Esophagus squamous epithelium (tissue), 5 donors: ENCODE measurements around the gene TSPAN18. TPM values are rescaled to one million over a fixed set of nuclear protein-coding genes. Genes with fewer than 3 reads are reported as not detected.

Source experiments
- DNase-seq: peaks from one replicate; lab custom pipeline; 2025; lab: John Stamatoyannopoulos, UW
- H3K27ac ChIP-seq, 4 donors: fragments of 200-600 bp; sonication (generic); one replicate each; pipeline ENCODE4 v1.5.1; 2016 to 2019; ENCODE audit warnings: mild to moderate bottlenecking in 1 of 4
- H3K27me3 ChIP-seq, 4 donors: fragments of 200-600 bp; sonication (generic); 1 replicate in 3 of 4; 2 replicates in 1 of 4; pipeline versions ENCODE4 v1.5.1 to v1.6.0; 2017 to 2021; ENCODE audit warnings: antibody characterized with exemption in 1 of 4
- H3K36me3 ChIP-seq, 3 donors: fragments of 200-600 bp; sonication (generic); one replicate each; pipeline ENCODE4 v1.5.1; 2016 to 2019
- H3K4me1 ChIP-seq, 3 donors: fragments of 200-600 bp; sonication (generic); one replicate each; pipeline ENCODE4 v1.5.1; 2017 to 2019
- H3K4me3 ChIP-seq, 4 donors: fragments of 200-600 bp; sonication (generic); 1 replicate in 3 of 4; 2 replicates in 1 of 4; pipeline ENCODE4 v1.5.1; 2016 to 2019; ENCODE audit warnings: mild to moderate bottlenecking in 2 of 4, moderate library complexity in 1 of 4
- H3K9me3 ChIP-seq, 3 donors: fragments of 200-600 bp; sonication (generic); one replicate each; pipeline ENCODE4 v1.5.1; 2016 to 2019
- CTCF ChIP-seq, 6 experiments: fragments of 450-650 bp in 4 of 6; fragments of 200-600 bp in 2 of 6; sonication (generic) in 2 of 6; IDR thresholded peaks; one replicate each; pipeline ENCODE4 v1.5.1; 2016 to 2019; ENCODE audit warnings: antibody characterized with exemption in 6 of 6, mild to moderate bottlenecking in 4 of 6, moderate library complexity in 4 of 6
- POLR2A ChIP-seq, 4 donors: fragments of 450-650 bp; IDR thresholded peaks; one replicate each; pipeline ENCODE4 v1.6.1; 2017; ENCODE audit warnings: antibody characterized with exemption in 4 of 4, mild to moderate bottlenecking in 4 of 4, moderate library complexity in 3 of 4
- WGBS, 2 donors: methylation state at CpG; one replicate each; pipeline ENCODE4 v1.1.5; 2018; 5-methylcytosine and 5-hydroxymethylcytosine counted together
- intact Hi-C: fragments of 100-400 bp; cut with DNase I; formaldehyde crosslinking; loops from one replicate; pipeline ENCODE4 v1.15.0; 2022
- total RNA-seq, 4 donors: library from RNA; depleted of rRNA; stranded (reverse); fragments of >200 nt; gene quantifications; one replicate each; pipeline ENCODE4 v1.1.0, GENCODE V29; 2016
- donor health status: DM: yes; HTN: yes; CAD: no.

The TSPAN18 gene
- total RNA-seq, 4 donors from 2014 or later, result 0.80 to 4.4 (median 2.0) TPM

DNA sequence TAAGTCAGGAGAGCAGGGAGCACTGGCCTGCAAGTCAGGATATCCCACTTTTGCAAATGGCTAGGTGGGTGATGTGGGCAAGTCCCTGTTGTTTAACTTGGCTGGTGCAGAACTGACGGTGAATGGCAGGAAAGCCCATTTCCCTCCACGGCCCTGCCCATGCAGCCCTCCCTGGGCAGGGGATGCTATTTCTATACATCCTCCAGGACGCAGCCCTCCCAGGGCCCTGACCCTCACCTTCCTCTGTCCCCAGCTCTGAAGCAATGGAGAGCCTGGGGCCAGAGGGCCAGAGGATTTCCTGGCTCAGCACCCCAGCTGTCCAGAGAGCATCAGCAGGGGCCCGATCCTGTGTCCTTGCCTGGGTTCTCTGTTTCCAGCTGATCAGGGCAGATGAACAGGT lies 91.3 kb downstream of the TSPAN18 start:
- Histone ChIP-seq H3K27ac (peak overlapping the region in 3 of 4 donors; percentile 47 to 73 (median 67)), H3K4me3 (no peak overlapping the region), H3K27me3 (no peaks in the 10 kb centered on the region), H3K4me1 (peaks cover 3 to 35% (median 6%) of the 10 kb centered on the region in 3 donors), H3K36me3 (no peaks in the 10 kb centered on the region), H3K9me3 (no peaks in the 10 kb centered on the region)
- intact Hi-C loops, result no loop called here
- DNase-seq, result no peak
- TF ChIP-seq POLR2A (IDR thresholded peaks at IDR 0.05) (no peak), CTCF (IDR thresholded peaks at IDR 0.05) (no peak)
- 80 to 100% methylated on average over 1 of the region's 4 CpGs for WGBS, 2 donors

GRCh38 chr11:44819346-44819745 lies 92.6 kb downstream of the TSPAN18 start:
- TF ChIP-seq CTCF (IDR thresholded peaks at IDR 0.05) (no peak), POLR2A (IDR thresholded peaks at IDR 0.05) (no peak)
- Histone ChIP-seq H3K27ac (peak overlapping the region in 3 of 4 donors; percentile 47 to 67 (median 66)), H3K9me3 (no peaks in the 10 kb centered on the region), H3K36me3 (no peaks in the 10 kb centered on the region), H3K27me3 (no peaks in the 10 kb centered on the region), H3K4me1 (peaks cover 0 to 34% (median 6%) of the 10 kb centered on the region in 3 donors), H3K4me3 (no peak overlapping the region)
- intact Hi-C loops, result no loop called here
- 80 to 83% methylated on average over 8 of the region's 8 CpGs for WGBS, 2 donors
- no peak for DNase-seq

DNA sequence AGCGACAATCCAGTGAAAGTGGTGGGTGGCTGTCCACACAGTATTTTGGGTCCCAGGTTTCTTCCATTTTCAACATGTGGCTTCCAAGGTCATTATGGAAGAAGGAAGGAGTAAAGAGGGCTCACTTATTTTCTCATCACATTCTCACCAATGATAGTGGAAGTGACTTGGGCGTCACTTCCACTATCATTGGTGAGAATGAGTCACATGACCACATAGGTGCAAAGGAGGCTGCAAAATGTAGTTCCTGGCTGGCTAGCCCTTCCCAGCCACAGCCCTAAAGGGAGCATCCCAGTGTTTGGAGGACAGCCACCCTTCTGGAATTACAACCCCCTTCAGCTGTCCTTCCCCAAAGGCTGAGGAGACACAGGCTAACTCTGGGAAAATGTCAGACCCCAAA lies 95.6 kb downstream of the TSPAN18 start:
- intact Hi-C loops, result no loop called here
- no peak for DNase-seq
- WGBS, 2 donors, result 68% methylated on average over 2 of the region's 2 CpGs
- Histone ChIP-seq H3K9me3 (no peaks in the 10 kb centered on the region), H3K4me3 (no peak overlapping the region), H3K27me3 (no peaks in the 10 kb centered on the region), H3K4me1 (peaks cover 0 to 35% (median under 1%) of the 10 kb centered on the region in 3 donors), H3K27ac (no peak overlapping the region), H3K36me3 (no peaks in the 10 kb centered on the region)
- TF ChIP-seq POLR2A (IDR thresholded peaks at IDR 0.05) (no peak), CTCF (IDR thresholded peaks at IDR 0.05) (no peak)

- Histone ChIP-seq H3K36me3 (no peaks in the 10 kb centered on the region), H3K27ac (no peak overlapping the region), H3K4me3 (no peak overlapping the region), H3K4me1 (peaks cover 0 to 29% (median 0%) of the 10 kb centered on the region in 3 donors), H3K9me3 (no peaks in the 10 kb centered on the region), H3K27me3 (no peaks in the 10 kb centered on the region)
- 83% methylated on average over 7 of the region's 9 CpGs; no CpG with 5 or more reads in 1 of the 2 donors for WGBS, 2 donors
- TF ChIP-seq CTCF (IDR thresholded peaks at IDR 0.05), result peak in 2 of 6 experiments; percentile 10 to 17
- TF ChIP-seq POLR2A (IDR thresholded peaks at IDR 0.05), result no peak
- intact Hi-C loops, result no loop called here
- no peak for DNase-seq
Observed at GRCh38 chr11:44823006-44823405, 96.2 kb downstream of the TSPAN18 start.

- Histone ChIP-seq H3K4me3 (no peak overlapping the region), H3K27me3 (no peaks in the 10 kb centered on the region), H3K9me3 (no peaks in the 10 kb centered on the region), H3K36me3 (no peaks in the 10 kb centered on the region), H3K4me1 (peaks cover 0 to 23% (median 0%) of the 10 kb centered on the region in 3 donors), H3K27ac (peak overlapping the region in 3 of 4 donors; percentile 3 to 57 (median 42))
- intact Hi-C loops, result no loop called here
- no peak for DNase-seq
- TF ChIP-seq CTCF (IDR thresholded peaks at IDR 0.05) (no peak), POLR2A (IDR thresholded peaks at IDR 0.05) (no peak)
- WGBS, 2 donors, result 81 to 82% methylated on average over 9 of the region's 9 CpGs
Observed at GRCh38 chr11:44823868-44824267, 97.1 kb downstream of the TSPAN18 start.
